ENCODE data around the gene MRPS35. TPM values are rescaled to one million over a fixed set of nuclear protein-coding genes. Genes with fewer than 3 reads are reported as not detected.

MRPS35 gene
- total RNA-seq, 4 donors from 2014 or later: 34.5 to 39.5 (median 37.6) TPM

DNA sequence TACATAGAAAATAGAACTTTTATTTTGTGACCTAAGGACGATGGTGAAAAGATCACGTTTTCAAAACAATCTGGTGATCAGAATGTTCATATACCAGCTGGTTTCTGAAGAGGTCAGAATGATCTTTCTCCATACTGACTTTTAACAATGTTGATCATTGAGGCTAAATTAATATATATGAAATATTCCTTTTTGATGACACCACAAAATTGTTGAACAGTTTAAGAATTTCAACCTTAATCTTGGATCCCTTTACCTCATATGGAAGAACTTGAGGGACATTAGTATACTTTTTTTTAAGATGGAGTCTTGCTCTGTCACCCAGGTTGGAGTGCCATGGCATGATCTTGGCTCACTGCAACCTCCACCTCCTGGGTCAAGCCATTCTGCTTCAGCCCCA, 17.2 kb upstream of the MRPS35 start:
- H3K4me3 ChIP-seq: no peak overlapping the region
- 88% methylated on average over 2 of the region's 2 CpGs for WGBS
- H3K27ac ChIP-seq (replicated peaks in 1 of 4): no peak overlapping the region
- no peaks in the 10 kb centered on the region for H3K27me3 ChIP-seq
- TF ChIP-seq EP300 (IDR thresholded peaks at IDR 0.05) (no peak), CTCF (IDR thresholded peaks at IDR 0.05) (no peak), POLR2AphosphoS5 (IDR thresholded peaks at IDR 0.05) (no peak), POLR2A (IDR thresholded peaks at IDR 0.05; ENCODE audit: low read depth) (no peak)
- H3K4me1 ChIP-seq: no peaks in the 10 kb centered on the region
- peaks cover 44 to 89% (median 77%) of the 10 kb centered on the region in 4 donors for H3K36me3 ChIP-seq
- no peak for DNase-seq (ENCODE audit: extremely low spot score)
- H3K9me3 ChIP-seq: no peaks in the 10 kb centered on the region
- intact Hi-C loops (cut with DNase I): no loop called here

GRCh38 chr12:27695556-27696292, 14.9 kb upstream of the MRPS35 start:
- WGBS: 95% methylated on average over 6 of the region's 6 CpGs
- TF ChIP-seq POLR2AphosphoS5 (IDR thresholded peaks at IDR 0.05) (no peak), POLR2A (IDR thresholded peaks at IDR 0.05; ENCODE audit: low read depth) (no peak), CTCF (IDR thresholded peaks at IDR 0.05) (no peak), EP300 (IDR thresholded peaks at IDR 0.05) (no peak)
- Histone ChIP-seq H3K27ac (replicated peaks in 1 of 4) (no peak overlapping the region), H3K27me3 (no peaks in the 10 kb centered on the region), H3K9me3 (no peaks in the 10 kb centered on the region), H3K4me1 (no peaks in the 10 kb centered on the region), H3K4me3 (no peak overlapping the region), H3K36me3 (peaks cover 23 to 66% (median 55%) of the 10 kb centered on the region in 4 donors)
- DNase-seq (ENCODE audit: extremely low spot score): no peak
- intact Hi-C loops (cut with DNase I): no loop called here

GRCh38 chr12:27696293-27696652, 14.4 kb upstream of the MRPS35 start, which contains the start of gene REP15:
Gene REP15, plus strand, starts transcription at chr12:27696447. Its CDS starts 116 bp downstream, at chr12:27696563.
- TF ChIP-seq POLR2AphosphoS5 (IDR thresholded peaks at IDR 0.05) (no peak), EP300 (IDR thresholded peaks at IDR 0.05) (no peak), CTCF (IDR thresholded peaks at IDR 0.05) (no peak), POLR2A (IDR thresholded peaks at IDR 0.05; ENCODE audit: low read depth) (no peak)
- DNase-seq (ENCODE audit: extremely low spot score): no peak
- no peak within 1 kb of the TSS for H3K27ac ChIP-seq (replicated peaks in 1 of 4)
- H3K4me3 ChIP-seq: no peak within 1 kb of the TSS
- H3K9me3 ChIP-seq: no peaks in the 10 kb centered on the region
- 70% methylated on average over 5 of the region's 5 CpGs for WGBS
- H3K4me1 ChIP-seq: no peaks in the 10 kb centered on the region
- H3K27me3 ChIP-seq: no peaks in the 10 kb centered on the region
- intact Hi-C loops (cut with DNase I): no loop called here
- peaks cover 18 to 61% (median 51%) of the 10 kb centered on the region in 4 donors for H3K36me3 ChIP-seq

DNA sequence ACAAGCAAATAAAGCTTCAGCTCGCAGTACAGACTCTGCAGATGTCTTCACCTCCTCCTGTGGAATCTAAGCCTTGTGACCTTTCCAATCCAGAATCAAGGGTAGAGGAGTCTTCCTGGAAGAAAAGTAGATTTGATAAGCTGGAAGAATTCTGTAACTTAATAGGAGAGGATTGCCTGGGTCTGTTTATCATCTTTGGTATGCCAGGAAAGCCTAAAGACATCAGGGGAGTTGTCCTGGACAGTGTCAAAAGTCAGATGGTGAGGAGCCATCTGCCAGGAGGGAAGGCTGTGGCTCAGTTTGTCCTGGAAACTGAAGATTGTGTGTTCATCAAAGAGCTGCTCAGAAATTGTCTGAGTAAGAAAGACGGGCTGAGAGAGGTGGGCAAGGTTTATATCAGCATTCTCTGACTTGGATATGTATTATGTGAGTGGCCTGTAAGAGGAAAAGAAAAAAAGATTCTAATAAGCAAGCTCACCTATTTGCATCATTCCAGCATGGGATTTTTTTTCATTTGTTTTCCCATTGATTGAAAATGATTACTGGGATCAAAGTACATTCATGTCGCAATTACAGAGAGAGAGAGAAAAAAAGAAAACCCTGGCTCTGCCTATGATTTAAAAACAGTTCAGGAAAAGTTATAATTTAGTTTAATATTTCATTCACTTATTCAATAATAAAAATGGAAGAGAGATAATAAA, 13.6 kb upstream of the MRPS35 start:
- Histone ChIP-seq H3K27me3 (no peaks in the 10 kb centered on the region), H3K4me1 (no peaks in the 10 kb centered on the region), H3K9me3 (no peaks in the 10 kb centered on the region), H3K27ac (replicated peaks in 1 of 4) (no peak overlapping the region), H3K36me3 (peaks cover 18 to 54% (median 43%) of the 10 kb centered on the region in 4 donors), H3K4me3 (no peak overlapping the region)
- TF ChIP-seq EP300 (IDR thresholded peaks at IDR 0.05) (no peak), CTCF (IDR thresholded peaks at IDR 0.05) (no peak), POLR2AphosphoS5 (IDR thresholded peaks at IDR 0.05) (no peak), POLR2A (IDR thresholded peaks at IDR 0.05; ENCODE audit: low read depth) (no peak)
- DNase-seq (ENCODE audit: extremely low spot score): no peak
- 71% methylated on average over 3 of the region's 3 CpGs for WGBS
- intact Hi-C loops (cut with DNase I): no loop called here
